GM12878 (cell line): Measurements from ENCODE around the gene ASB3. TPM values are rescaled to one million over a fixed set of nuclear protein-coding genes. Genes with fewer than 3 reads are reported as not detected.

Experiments
- ATAC-seq: fragments of 200-7000 bp; cut with Tn5 transposase; 3 replicates; pipeline ENCODE4 v1.9.1; 2020; ENCODE audit warnings: mild to moderate bottlenecking, moderate library complexity
- BruUV-seq: library from RNA; stranded (reverse); fragments of 400-500 nt; replicated peaks from 2 replicates; lab custom pipeline; 2021; lab: Mats Ljungman, UMichigan
- CTCF ChIA-PET: fragments of 300-600 bp; sonication (Branson Sonifier 250); formaldehyde crosslinking; extraction: SDS; loops from one replicate; lab custom pipeline; 2021; ENCODE audit warnings: inconsistent platforms; lab: Yijun Ruan, JAX
- POLR2A ChIA-PET: fragments of 350-600 bp; formaldehyde crosslinking; extraction: SDS; loops from one replicate; lab custom pipeline; 2021; ENCODE audit warnings: inconsistent platforms; lab: Charles Lee
- RAD21 ChIA-PET: fragments of 300-600 bp; sonication (Branson Sonifier 250); formaldehyde crosslinking; loops from one replicate; lab custom pipeline; 2023; ENCODE audit warnings: antibody characterized with exemption; ENCODE audit not compliant: unreplicated experiment; lab: Charles Lee
- SMC1A ChIA-PET: fragments of 300-600 bp; sonication (Branson Sonifier 250); formaldehyde crosslinking; loops from one replicate; lab custom pipeline; 2023; ENCODE audit not compliant: unreplicated experiment, uncharacterized antibody; lab: Charles Lee
- DNase-seq: peaks from one replicate; pipeline ENCODE4 v3.0.0-alpha.2; 2011; ENCODE audit warnings: low read depth, low spot score
- FAIRE-seq: peaks from 3 replicates; lab custom pipeline; 2011; peaks lifted over from hg19 to GRCh38; lab: Jason Lieb, UNC
- H2AFZ ChIP-seq: 2 replicates; pipeline ENCODE4 v1.6.0; 2011; ENCODE audit warnings: low read depth, low read length, control low read depth; ENCODE audit not compliant: control insufficient read depth
- H3K27ac ChIP-seq: 2 replicates; pipeline ENCODE4 v1.5.1; 2011; ENCODE audit warnings: control low read depth; ENCODE audit not compliant: control insufficient read depth, insufficient read depth
- H3K27me3 ChIP-seq, 2 experiments: replicated peaks in 1 of 2; 2 replicates each; pipeline versions ENCODE4 v1.6.0 to v1.6.1; 2011; ENCODE audit warnings: low read length in 1 of 2; ENCODE audit not compliant: control insufficient read depth in 2 of 2, insufficient read depth in 2 of 2
- H3K36me3 ChIP-seq, 2 experiments: 2 replicates each; pipeline ENCODE4 v1.5.1; 2011; ENCODE audit warnings: low read length in 1 of 2; ENCODE audit not compliant: control insufficient read depth in 2 of 2, insufficient read depth in 2 of 2
- H3K4me1 ChIP-seq: 2 replicates; pipeline ENCODE4 v1.6.1; 2011; ENCODE audit warnings: mild to moderate bottlenecking, low read length, moderate library complexity, mixed read lengths; ENCODE audit not compliant: control insufficient read depth, insufficient read depth
- H3K4me2 ChIP-seq: 2 replicates; pipeline ENCODE4 v1.6.0; 2011; ENCODE audit warnings: control low read depth; ENCODE audit not compliant: control insufficient read depth, insufficient read depth
- H3K4me3 ChIP-seq: fragments of 200-600 bp; sonication (generic); 2 replicates; pipeline ENCODE4 v1.5.1; 2016
- H3K79me2 ChIP-seq: 2 replicates; pipeline ENCODE4 v1.6.0; 2011; ENCODE audit warnings: low read length; ENCODE audit not compliant: control insufficient read depth, insufficient read depth
- H3K9ac ChIP-seq: 2 replicates; pipeline ENCODE4 v1.8.0; 2011; ENCODE audit warnings: low read length, control low read depth, mixed read lengths; ENCODE audit not compliant: control insufficient read depth, insufficient read depth
- H3K9me3 ChIP-seq: replicated peaks from 3 replicates; pipeline ENCODE4 v1.5.1; 2011; ENCODE audit warnings: mild to moderate bottlenecking, low read length; ENCODE audit not compliant: control insufficient read depth, insufficient read depth
- H4K20me1 ChIP-seq: 2 replicates; pipeline ENCODE4 v1.6.0; 2011; ENCODE audit not compliant: control insufficient read depth, insufficient read depth
- DPF2 ChIP-seq: fragments of 450-650 bp; IDR thresholded peaks from 2 replicates; pipeline ENCODE4 v1.6.1; 2017; ENCODE audit warnings: mild to moderate bottlenecking
- MTA3 ChIP-seq: IDR thresholded peaks from 2 replicates; pipeline ENCODE4 v1.6.1; 2012; ENCODE audit warnings: low read length, inconsistent platforms, borderline replicate concordance
- POLR2A ChIP-seq: IDR thresholded peaks from 2 replicates; pipeline ENCODE4 v1.6.1; 2011; ENCODE audit warnings: low read depth, mild to moderate bottlenecking, low read length
- RELA ChIP-seq: fragments of 450-650 bp; IDR thresholded peaks from 2 replicates; pipeline ENCODE4 v1.8.0; 2014; ENCODE audit warnings: borderline replicate concordance; ENCODE audit not compliant: partially characterized antibody
- SIX5 ChIP-seq: IDR thresholded peaks from 2 replicates; pipeline ENCODE4 v1.6.1; 2011; ENCODE audit warnings: mild to moderate bottlenecking, low read depth, low read length, moderate library complexity; ENCODE audit not compliant: severe bottlenecking
- TCF12 ChIP-seq: IDR thresholded peaks from 2 replicates; pipeline ENCODE4 v1.6.1; 2011; ENCODE audit warnings: low read depth, mild to moderate bottlenecking, low read length
- WGBS: methylation state at CpG from one replicate; pipeline ENCODE4 v1.1.6; 2016; ENCODE audit warnings: low lambda C conversion rate; ENCODE audit not compliant: insufficient replicate concordance, insufficient coverage; ENCODE audit errors: missing lambda C conversion rate; 5-methylcytosine and 5-hydroxymethylcytosine counted together
- in situ Hi-C: fragments of 300-500 bp; cut with MboI; formaldehyde crosslinking; loops from 9 replicates; pipeline ENCODE4 v1.14.3; 2018; ENCODE audit warnings: mixed read lengths
- intact Hi-C: fragments of 100-400 bp; cut with micrococcal nuclease; formaldehyde crosslinking; loops from one replicate; pipeline ENCODE4 v1.14.2; 2022; ENCODE audit not compliant: unreplicated experiment
- polyA plus RNA-seq, 11 experiments: library from polyadenylated mRNA; depleted of rRNA in 4 of 11; unstranded in 6 of 11; stranded (reverse) in 5 of 11; fragments of >200 nt; fragmentation: Nextera tagmentation in 4 of 11; fragmentation: Illumina TruSeq in 1 of 11; extraction: Ambion mirVana in 4 of 11; extraction: Trizol in 1 of 11; gene quantifications; 1 replicate in 1 of 11; 2 replicates in 10 of 11; pipeline versions ENCODE4 v1.2.1 to v1.2.3, GENCODE V29; 2011 to 2016; ENCODE audit warnings: inconsistent platforms in 2 of 11, missing spikeins in 2 of 11, low read depth in 1 of 11
- total RNA-seq, 4 experiments: library from RNA; depleted of rRNA in 3 of 4; stranded (reverse); fragments of >200 nt in 3 of 4; fragmentation: Illumina TruSeq in 1 of 4; extraction: Trizol in 1 of 4; gene quantifications; 2 replicates each; pipeline versions ENCODE4 v1.2.1 to v1.2.3, GENCODE V29; 2013 to 2021

The ASB3 gene
- total and polyA plus RNA-seq, 10 of the 15 experiments (the other 5 are each of a cell fraction or from before 2014, with no cell fraction given) = 16.4 to 30.9 (median 22.6) TPM

DNA sequence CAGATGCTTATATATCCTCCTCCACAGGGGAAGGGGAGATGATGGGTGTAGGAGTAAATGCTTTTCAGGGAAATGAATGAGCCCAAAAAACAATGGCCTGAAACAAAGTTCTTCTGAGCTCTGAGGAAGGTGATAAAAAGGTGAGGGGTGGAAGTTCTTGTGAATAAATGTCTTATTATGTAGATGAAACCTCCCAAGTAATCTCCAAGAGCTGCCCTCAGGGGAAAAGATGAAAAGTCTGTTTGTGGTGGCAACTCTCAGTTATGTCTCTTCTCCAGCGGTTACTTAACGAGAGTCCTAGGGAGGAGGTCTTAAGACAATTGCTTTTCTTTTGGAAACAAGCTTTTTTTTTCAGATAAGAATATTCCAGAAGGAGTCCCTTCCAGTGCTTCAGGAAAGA lies 134.6 kb downstream of the ASB3 start:
- ATAC-seq (no peak), FAIRE-seq (no peak), DNase-seq (no peak)
- ChIA-PET POLR2A (no interaction called here), SMC1A (no interaction called here), RAD21 (no interaction called here), CTCF (interaction anchor here (0.9 kb wide), 1 partner anchor 17 kb away, joined by 3 read pairs; no protein-coding TSS in a partner anchor)
- WGBS = 100% methylated on average over 2 of the region's 2 CpGs
- Histone ChIP-seq H4K20me1 (no peaks in the 10 kb centered on the region), H3K9ac (no peak overlapping the region), H3K4me3 (no peak overlapping the region), H3K4me1 (no peaks in the 10 kb centered on the region), H2AFZ (no peak overlapping the region), H3K36me3 (no peaks in the 10 kb centered on the region), H3K27ac (no peak overlapping the region), H3K27me3 (no peaks in the 10 kb centered on the region), H3K79me2 (no peaks in the 10 kb centered on the region), H3K4me2 (no peak overlapping the region), H3K9me3 (no peaks in the 10 kb centered on the region)
- no TSS peak for BruUV-seq
- in situ Hi-C loops = no loop called here
- no peak for TF ChIP-seq RELA
- TF ChIP-seq DPF2 = no peak
- TF ChIP-seq POLR2A = no peak
- no peak for TF ChIP-seq SIX5
- intact Hi-C loops = no loop called here

DNA sequence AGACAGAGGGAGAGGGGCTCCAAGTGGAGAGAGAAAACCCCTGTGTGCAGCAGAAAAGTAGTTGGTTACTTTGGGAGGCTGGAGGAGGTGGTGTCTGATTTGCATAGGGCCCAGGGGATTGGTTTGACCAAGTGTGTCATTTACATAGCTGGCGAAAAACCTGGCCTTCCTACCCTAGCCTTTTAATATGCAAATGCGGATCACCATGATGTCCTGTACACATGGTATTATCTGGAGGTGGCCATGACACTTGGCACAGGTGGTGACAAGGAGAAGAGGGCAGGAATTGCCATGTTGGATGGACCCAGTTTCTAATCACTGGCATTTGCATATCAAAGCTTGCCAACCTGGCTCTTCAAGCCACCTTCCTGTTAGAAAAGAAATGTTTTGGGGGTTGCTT lies 140.0 kb downstream of the ASB3 start:
- Histone ChIP-seq H4K20me1 (no peaks in the 10 kb centered on the region), H3K27ac (no peak overlapping the region), H3K9ac (no peak overlapping the region), H3K79me2 (no peaks in the 10 kb centered on the region), H3K36me3 (no peaks in the 10 kb centered on the region), H3K9me3 (no peaks in the 10 kb centered on the region), H3K4me3 (no peak overlapping the region), H3K27me3 (no peaks in the 10 kb centered on the region), H3K4me2 (no peak overlapping the region), H3K4me1 (no peaks in the 10 kb centered on the region), H2AFZ (no peak overlapping the region)
- ChIA-PET POLR2A (no interaction called here), SMC1A (no interaction called here), RAD21 (no interaction called here), CTCF (no interaction called here)
- intact Hi-C loops (no loop called here), in situ Hi-C loops (no loop called here)
- DNase-seq = no peak
- WGBS = 41% methylated on average over 2 of the region's 2 CpGs
- BruUV-seq = no TSS peak
- no peak for ATAC-seq
- TF ChIP-seq TCF12 (no peak), MTA3 (no peak)
- FAIRE-seq = no peak
